OCI-LY3 (cell line): ENCODE data around the gene GPRIN2.
"Not testable (repeated sequence)": the region's sequence is repeated elsewhere in the genome, so short reads cannot be mapped to it uniquely, and the experiment has no call there.

Source experiments
- CTCF ChIP-seq: fragments of 200-600, 300-600 bp; sonication (generic); IDR thresholded peaks from 2 replicates; pipeline ENCODE4 v1.5.1; 2014; ENCODE audit warnings: antibody characterized with exemption, low read length, low read depth
- EZH2phosphoT487 ChIP-seq: fragments of 200-600 bp; shearing (Covaris generic); IDR thresholded peaks from 2 replicates; pipeline ENCODE4 v1.6.1; 2018; ENCODE audit warnings: antibody characterized with exemption, mixed run types, low read depth

GRCh38 chr10:46532256-46532655, 24.2 kb downstream of the GPRIN2 start:
- TF ChIP-seq CTCF, EZH2phosphoT487: not testable (repeated sequence)
